HepG2 (cell line): Measurements from ENCODE around the gene FAM149A. TPM values are rescaled to one million over a fixed set of nuclear protein-coding genes. Genes with fewer than 3 reads are reported as not detected.
A peak's percentile ranks its signal among the peaks of the same experiment; 100 is the strongest.

Source experiments
- ATAC-seq: fragments of 200-7000 bp; cut with Tn5 transposase; 3 replicates; pipeline ENCODE4 v1.9.1; 2020; ENCODE audit warnings: mild to moderate bottlenecking, moderate library complexity
- BruUV-seq: library from RNA; stranded (reverse); fragments of 400-500 nt; replicated peaks from 2 replicates; lab custom pipeline; 2021; lab: Mats Ljungman, UMichigan
- CTCF ChIA-PET: fragments of 300-600 bp; formaldehyde crosslinking; extraction: SDS; loops from one replicate; lab custom pipeline; 2021; ENCODE audit warnings: low total read pairs, inconsistent platforms, low intra/inter-chr PET ratio; lab: Yijun Ruan, JAX
- POLR2A ChIA-PET: fragments of 350-600 bp; sonication (Branson Sonifier 250); formaldehyde crosslinking; loops from one replicate; lab custom pipeline; 2020; ENCODE audit warnings: antibody characterized with exemption, inconsistent platforms; lab: Yijun Ruan, JAX
- DNase-seq: peaks from one replicate; pipeline ENCODE4 v3.0.0-alpha.2; 2015; ENCODE audit warnings: low spot score
- FAIRE-seq: peaks from 3 replicates; lab custom pipeline; 2011; peaks lifted over from hg19 to GRCh38; lab: Jason Lieb, UNC
- H2AFZ ChIP-seq: one replicate; pipeline ENCODE4 v1.6.1; 2011; ENCODE audit warnings: low read length, inconsistent platforms
- H3K27ac ChIP-seq: fragments of 300-600 bp; 3 replicates; pipeline ENCODE4 v1.8.0; 2011; ENCODE audit warnings: mixed run types, mild to moderate bottlenecking, mixed read lengths, low read length, inconsistent platforms; ENCODE audit not compliant: insufficient read depth; ENCODE audit errors: extremely low read length
- H3K27me3 ChIP-seq, 2 experiments: fragments of 200-600 bp in 1 of 2; 2 replicates in 1 of 2; 3 replicates in 1 of 2; pipeline versions ENCODE4 v1.6.0 to v1.8.0; 2011; ENCODE audit warnings: low read length in 2 of 2, mild to moderate bottlenecking in 2 of 2, moderate library complexity in 2 of 2, inconsistent platforms in 1 of 2; ENCODE audit not compliant: insufficient read depth in 2 of 2, control insufficient read depth in 1 of 2
- H3K36me3 ChIP-seq, 2 experiments: fragments of 200-600 bp in 1 of 2; replicated peaks in 1 of 2; 2 replicates in 1 of 2; 3 replicates in 1 of 2; pipeline versions ENCODE4 v1.5.1 to v1.8.0; 2011; ENCODE audit warnings: low read length in 2 of 2, inconsistent platforms in 1 of 2; ENCODE audit not compliant: insufficient read depth in 2 of 2, control insufficient read depth in 1 of 2
- H3K4me1 ChIP-seq: 2 replicates; pipeline ENCODE4 v1.5.1; 2012; ENCODE audit warnings: low read length, inconsistent platforms; ENCODE audit not compliant: insufficient read depth
- H3K4me2 ChIP-seq: 2 replicates; pipeline ENCODE4 v1.6.0; 2011; ENCODE audit warnings: low read depth, low read length, inconsistent platforms
- H3K4me3 ChIP-seq, 3 experiments: fragments of 200-600 bp in 1 of 3; sonication (generic), shearing (Covaris generic) in 1 of 3; replicated peaks in 1 of 3; 2 replicates each; pipeline ENCODE4 v1.5.1; 2011 to 2016; ENCODE audit warnings: low read length in 3 of 3, inconsistent platforms in 2 of 3, low read depth in 2 of 3, mild to moderate bottlenecking in 2 of 3, control low read depth in 1 of 3, mixed read lengths in 1 of 3; ENCODE audit not compliant: insufficient read depth in 1 of 3
- H3K79me2 ChIP-seq: one replicate; pipeline ENCODE4 v1.6.1; 2011; ENCODE audit warnings: low read length, inconsistent platforms; ENCODE audit not compliant: insufficient read depth
- H3K9ac ChIP-seq: 2 replicates; pipeline ENCODE4 v1.6.0; 2011; ENCODE audit warnings: mild to moderate bottlenecking, low read depth, low read length, inconsistent platforms; ENCODE audit not compliant: insufficient read depth
- H3K9me3 ChIP-seq: 2 replicates; pipeline ENCODE4 v1.5.1; 2012; ENCODE audit warnings: mild to moderate bottlenecking, low read length
- H4K20me1 ChIP-seq: 2 replicates; pipeline ENCODE4 v1.6.0; 2011; ENCODE audit warnings: inconsistent platforms, mild to moderate bottlenecking, low read length, moderate library complexity; ENCODE audit not compliant: insufficient read depth
- ATF7 ChIP-seq, 2 experiments: fragments of 450-650 bp in 1 of 2; sonication (generic) in 1 of 2; formaldehyde crosslinking in 1 of 2; IDR thresholded peaks; 2 replicates each; pipeline versions ENCODE4 v1.4.0 to v1.6.1; 2016 to 2020; ENCODE audit warnings: antibody characterized with exemption in 1 of 2, mild to moderate bottlenecking in 1 of 2, missing genetic modification reagents in 1 of 2
- CBFB ChIP-seq: sonication (generic); formaldehyde crosslinking; IDR thresholded peaks from 2 replicates; pipeline ENCODE4 v1.4.0; 2020; ENCODE audit warnings: missing genetic modification reagents
- CENPX ChIP-seq: sonication (generic); formaldehyde crosslinking; IDR thresholded peaks from 2 replicates; pipeline ENCODE4 v1.9.0; 2021; ENCODE audit warnings: mild to moderate bottlenecking, missing genetic modification reagents, moderate library complexity
- DMAP1 ChIP-seq: IDR thresholded peaks from 2 replicates; pipeline ENCODE4 v1.6.1; 2016
- GFI1 ChIP-seq: sonication (generic); formaldehyde crosslinking; IDR thresholded peaks from 2 replicates; pipeline ENCODE4 v1.5.0; 2020; ENCODE audit warnings: missing genetic modification reagents, mild to moderate bottlenecking, borderline replicate concordance
- JDP2 ChIP-seq: sonication (generic); formaldehyde crosslinking; IDR thresholded peaks from 2 replicates; pipeline ENCODE4 v1.8.1; 2022; ENCODE audit warnings: missing genetic modification reagents, borderline replicate concordance
- KAT8 ChIP-seq: IDR thresholded peaks from 2 replicates; pipeline ENCODE4 v1.6.1; 2016; ENCODE audit warnings: missing genetic modification reagents, missing compliant biosample characterization
- KDM1A ChIP-seq: IDR thresholded peaks from 2 replicates; pipeline ENCODE4 v1.6.1; 2016; ENCODE audit warnings: missing compliant biosample characterization
- NKX3-1 ChIP-seq: sonication (generic); formaldehyde crosslinking; IDR thresholded peaks from 2 replicates; pipeline ENCODE4 v1.5.0; 2020; ENCODE audit warnings: missing genetic modification reagents
- SETDB1 ChIP-seq: sonication (generic); formaldehyde crosslinking; IDR thresholded peaks from 2 replicates; pipeline ENCODE4 v1.5.1; 2020; ENCODE audit warnings: missing genetic modification reagents, mild to moderate bottlenecking, borderline replicate concordance
- U2AF2 ChIP-seq: fragments of 200-400 bp; formaldehyde crosslinking; IDR thresholded peaks from 2 replicates; pipeline ENCODE4 v1.6.1; 2017; ENCODE audit warnings: low read depth, mild to moderate bottlenecking, low read length
- ZFP1 ChIP-seq: IDR thresholded peaks from 2 replicates; pipeline ENCODE4 v1.6.1; 2016
- ZFY ChIP-seq: sonication (generic); formaldehyde crosslinking; IDR thresholded peaks from 2 replicates; pipeline ENCODE4 v1.4.0; 2020; ENCODE audit warnings: missing genetic modification reagents
- ZNF143 ChIP-seq: sonication (generic); formaldehyde crosslinking; IDR thresholded peaks from 2 replicates; pipeline ENCODE4 v1.4.0; 2020; ENCODE audit warnings: missing genetic modification reagents
- ZNF326 ChIP-seq: sonication (generic); formaldehyde crosslinking; IDR thresholded peaks from 2 replicates; pipeline ENCODE4 v1.4.0; 2020; ENCODE audit warnings: missing genetic modification reagents, borderline replicate concordance
- ZNF670 ChIP-seq: sonication (generic); formaldehyde crosslinking; IDR thresholded peaks from 2 replicates; pipeline ENCODE4 v1.8.0; 2022; ENCODE audit warnings: mild to moderate bottlenecking, missing genetic modification reagents, borderline replicate concordance
- ZNF773 ChIP-seq: sonication (generic); formaldehyde crosslinking; IDR thresholded peaks from 2 replicates; pipeline ENCODE4 v1.4.0; 2020; ENCODE audit warnings: missing genetic modification reagents, borderline replicate concordance
- ZNF780A ChIP-seq: sonication (generic); formaldehyde crosslinking; IDR thresholded peaks from 2 replicates; pipeline ENCODE4 v1.8.0; 2022; ENCODE audit warnings: mild to moderate bottlenecking, missing genetic modification reagents, moderate library complexity
- WGBS: methylation state at CpG from one replicate; pipeline ENCODE4 v1.1.6; 2017; ENCODE audit warnings: low lambda C conversion rate; 5-methylcytosine and 5-hydroxymethylcytosine counted together
- in situ Hi-C: cut with HindIII; loops from 2 replicates; pipeline ENCODE4 v1.10.0; 2017; ENCODE audit warnings: low pct_unique_long_range_greater_than_20kb; ENCODE audit not compliant: extremely low pct_ligation_motif_present
- intact Hi-C: fragments of 100-400 bp; cut with micrococcal nuclease; formaldehyde crosslinking; loops from one replicate; pipeline ENCODE4 v1.10.0; 2022; ENCODE audit not compliant: unreplicated experiment
- polyA plus RNA-seq, 8 experiments: library from polyadenylated mRNA; depleted of rRNA in 3 of 8; stranded (reverse) in 7 of 8; unstranded in 1 of 8; fragments of >200 nt; fragmentation: Illumina TruSeq in 4 of 8; extraction: Trizol in 4 of 8; gene quantifications; 2 replicates each; pipeline versions ENCODE4 v1.2.1 to v1.2.3, GENCODE V29; 2011 to 2016; ENCODE audit warnings: low read depth in 4 of 8, missing spikeins in 1 of 8, mixed read lengths in 1 of 8; ENCODE audit not compliant: insufficient read depth in 1 of 8
- total RNA-seq, 5 experiments: library from RNA; depleted of rRNA; stranded (reverse); fragments of >200 nt; fragmentation: Illumina TruSeq; extraction: Trizol; gene quantifications; 2 replicates each; pipeline ENCODE4 v1.2.3, GENCODE V29; 2016; ENCODE audit warnings: low read depth in 1 of 5

The FAM149A gene
- total and polyA plus RNA-seq, 2 of the 13 experiments (the other 11 are each of a cell fraction or from before 2014, with no cell fraction given): not detected

- peaks cover 1 to 33% of the 10 kb centered on the region in 2 experiments; a peak in 4 of 5 replicates for H3K27me3 ChIP-seq
- TF ChIP-seq ATF7 (IDR thresholded peaks at IDR 0.05): peak; percentile 85
- TF ChIP-seq ATF7 (CRISPR knock-in tag; IDR thresholded peaks at IDR 0.05): no peak
- no peak for TF ChIP-seq ZNF670
- TF ChIP-seq, all 625 proteins: peak for 1
- ChIA-PET POLR2A (no interaction called here), CTCF (no interaction called here)
- Histone ChIP-seq H3K9ac (no peak overlapping the region), H3K4me1 (no peaks in the 10 kb centered on the region), H3K36me3 (no peaks in the 10 kb centered on the region), H3K79me2 (no peaks in the 10 kb centered on the region), H3K4me3 (no peak overlapping the region), H2AFZ (no peak overlapping the region), H3K9me3 (no peaks in the 10 kb centered on the region), H3K4me2 (no peak overlapping the region), H3K27ac (no peak overlapping the region), H4K20me1 (no peaks in the 10 kb centered on the region)
- no peak for DNase-seq
- FAIRE-seq: no peak
- intact Hi-C loops (no loop called here), in situ Hi-C loops (no loop called here)
- WGBS: 53% methylated on average over 17 of the region's 17 CpGs
- no TSS peak for BruUV-seq
- ATAC-seq: no peak
These were observed 1.3 kb downstream of the FAM149A start for GRCh38 chr4:186105647-186106321.

GRCh38 chr4:186107947-186108346 is 3.4 kb downstream of the FAM149A start:
- Histone ChIP-seq H3K4me2 (no peak overlapping the region), H3K4me3 (no peak overlapping the region), H2AFZ (no peak overlapping the region), H3K9ac (no peak overlapping the region), H3K36me3 (no peaks in the 10 kb centered on the region), H3K79me2 (no peaks in the 10 kb centered on the region), H3K27ac (no peak overlapping the region), H3K9me3 (no peaks in the 10 kb centered on the region), H4K20me1 (no peaks in the 10 kb centered on the region), H3K4me1 (no peaks in the 10 kb centered on the region), H3K27me3 (peaks cover 1 to 31% of the 10 kb centered on the region in 2 experiments; a peak in 4 of 5 replicates)
- 47% methylated on average over 4 of the region's 4 CpGs for WGBS
- intact Hi-C loops (no loop called here), in situ Hi-C loops (no loop called here)
- DNase-seq: no peak
- no peak for ATAC-seq
- BruUV-seq: no TSS peak
- FAIRE-seq: no peak
- ChIA-PET CTCF (no interaction called here), POLR2A (no interaction called here)
- TF ChIP-seq ZFP1 (CRISPR knock-in tag) (no peak), KDM1A (CRISPR knock-in tag) (no peak), GFI1 (no peak), ZNF326 (CRISPR knock-in tag) (no peak), U2AF2 (no peak), ZNF773 (CRISPR knock-in tag) (no peak), DMAP1 (no peak), CENPX (CRISPR knock-in tag) (no peak), ZFY (CRISPR knock-in tag) (no peak), ZNF143 (no peak), KAT8 (CRISPR knock-in tag) (no peak), SETDB1 (CRISPR knock-in tag) (no peak), ZNF780A (CRISPR knock-in tag) (no peak), NKX3-1 (CRISPR knock-in tag) (no peak), JDP2 (CRISPR knock-in tag) (no peak), CBFB (CRISPR knock-in tag) (no peak)
